H1 (cell line): Measurements from ENCODE around the gene TUBGCP4. TPM values are rescaled to one million over a fixed set of nuclear protein-coding genes. Genes with fewer than 3 reads are reported as not detected.

Experiments
- CTCF ChIA-PET: fragments of 300-600 bp; sonication (Branson Sonifier 250); formaldehyde crosslinking; loops from one replicate; lab custom pipeline; 2021; ENCODE audit not compliant: partially characterized antibody; lab: Charles Lee
- POLR2A ChIA-PET: fragments of 300-600 bp; sonication (Branson Sonifier 250); formaldehyde crosslinking; loops from one replicate; lab custom pipeline; 2021; ENCODE audit warnings: inconsistent platforms; ENCODE audit not compliant: partially characterized antibody; lab: Charles Lee
- DNase-seq, 2 experiments: peaks; one replicate each; pipeline versions ENCODE4 v3.0.0 to v3.0.0-alpha.2; 2010 to 2022; ENCODE audit warnings: low spot score in 2 of 2, low read depth in 1 of 2, mixed read lengths in 1 of 2
- FAIRE-seq: peaks from 2 replicates; lab custom pipeline; 2011; peaks lifted over from hg19 to GRCh38; lab: Jason Lieb, UNC
- H2AFZ ChIP-seq: 2 replicates; pipeline ENCODE4 v1.8.1; 2012; ENCODE audit warnings: low read length, inconsistent platforms
- H2AK5ac ChIP-seq: 2 replicates; pipeline ENCODE4 v1.6.1; 2013; ENCODE audit warnings: low read depth, low read length
- H2BK120ac ChIP-seq: replicated peaks from 2 replicates; pipeline ENCODE3; 2013; ENCODE audit warnings: low read depth, low read length, inconsistent platforms
- H2BK12ac ChIP-seq: 2 replicates; pipeline ENCODE4 v1.6.1; 2013; ENCODE audit warnings: low read depth, low read length
- H2BK15ac ChIP-seq: 2 replicates; pipeline ENCODE4 v1.6.1; 2013; ENCODE audit warnings: low read length
- H2BK20ac ChIP-seq: 2 replicates; pipeline ENCODE4 v1.6.1; 2013; ENCODE audit warnings: low read length
- H2BK5ac ChIP-seq: 2 replicates; pipeline ENCODE4 v1.6.1; 2013; ENCODE audit warnings: low read depth, low read length
- H3K14ac ChIP-seq: 2 replicates; pipeline ENCODE4 v1.6.1; 2013; ENCODE audit warnings: inconsistent platforms; ENCODE audit not compliant: insufficient read length
- H3K18ac ChIP-seq: 2 replicates; pipeline ENCODE4 v1.6.1; 2013; ENCODE audit warnings: low read length; ENCODE audit errors: extremely low read depth
- H3K23ac ChIP-seq: 2 replicates; pipeline ENCODE4 v1.6.1; 2013; ENCODE audit warnings: inconsistent platforms; ENCODE audit not compliant: insufficient read length
- H3K23me2 ChIP-seq: 2 replicates; pipeline ENCODE4 v1.6.1; 2013; ENCODE audit warnings: low read depth, low read length
- H3K27ac ChIP-seq: 2 replicates; pipeline ENCODE4 v1.6.1; 2011; ENCODE audit warnings: low read depth, low read length, inconsistent platforms
- H3K27me3 ChIP-seq, 4 experiments: replicated peaks in 1 of 4; 1 replicate in 1 of 4; 2 replicates in 3 of 4; pipeline versions ENCODE4 v1.6.1 to v1.8.1; 2011 to 2013; ENCODE audit warnings: low read length in 3 of 4, mild to moderate bottlenecking in 3 of 4, inconsistent platforms in 2 of 4, mixed read lengths in 2 of 4, moderate library complexity in 1 of 4; ENCODE audit not compliant: control insufficient read depth in 3 of 4, insufficient read depth in 3 of 4; ENCODE audit errors: extremely low read depth in 1 of 4
- H3K36me3 ChIP-seq, 4 experiments: 2 replicates each; pipeline versions ENCODE4 v1.6.1 to v1.8.1; 2011 to 2013; ENCODE audit warnings: mild to moderate bottlenecking in 4 of 4, low read length in 3 of 4, moderate library complexity in 2 of 4, control low read depth in 1 of 4, inconsistent platforms in 1 of 4; ENCODE audit not compliant: insufficient read depth in 4 of 4, control insufficient read depth in 2 of 4
- H3K4ac ChIP-seq: replicated peaks from 2 replicates; pipeline ENCODE3; 2013; ENCODE audit warnings: low read length, low read depth, mixed read lengths, inconsistent platforms; ENCODE audit not compliant: insufficient read length
- H3K4me1 ChIP-seq, 4 experiments: replicated peaks in 1 of 4; 1 replicate in 1 of 4; 2 replicates in 3 of 4; pipeline versions ENCODE4 v1.6.1 to v1.8.1; 2011 to 2013; ENCODE audit warnings: low read length in 3 of 4, inconsistent platforms in 2 of 4, mixed read lengths in 1 of 4; ENCODE audit not compliant: insufficient read depth in 4 of 4, control insufficient read depth in 3 of 4
- H3K4me2 ChIP-seq, 2 experiments: 2 replicates each; pipeline versions ENCODE4 v1.6.1 to v1.8.1; 2011 to 2013; ENCODE audit warnings: low read depth in 2 of 2, low read length in 2 of 2, control low read depth in 1 of 2, inconsistent platforms in 1 of 2, mild to moderate bottlenecking in 1 of 2; ENCODE audit not compliant: insufficient read depth in 1 of 2
- H3K4me3 ChIP-seq, 4 experiments: fragments of 200-600, 300-600 bp in 1 of 4; sonication (generic), shearing (Covaris generic), sonication (Bioruptor Twin) in 1 of 4; 2 replicates each; pipeline versions ENCODE4 v1.5.1 to v1.8.1; 2011 to 2016; ENCODE audit warnings: low read length in 4 of 4, low read depth in 3 of 4, control low read depth in 2 of 4, inconsistent platforms in 2 of 4, mild to moderate bottlenecking in 2 of 4, mixed read lengths in 1 of 4, moderate library complexity in 1 of 4; ENCODE audit not compliant: insufficient read depth in 2 of 4; ENCODE audit errors: extremely low read depth in 1 of 4
- H3K56ac ChIP-seq: replicated peaks from 2 replicates; pipeline ENCODE3; 2013; ENCODE audit warnings: low read depth, mild to moderate bottlenecking, mixed read lengths, low read length, inconsistent platforms; ENCODE audit not compliant: insufficient read length
- H3K79me1 ChIP-seq: 2 replicates; pipeline ENCODE4 v1.6.1; 2013; ENCODE audit warnings: low read depth, low read length, control low read depth
- H3K79me2 ChIP-seq, 2 experiments: 2 replicates each; pipeline versions ENCODE4 v1.6.1 to v1.8.1; 2012 to 2013; ENCODE audit warnings: low read length in 2 of 2, mild to moderate bottlenecking in 2 of 2, inconsistent platforms in 1 of 2; ENCODE audit not compliant: insufficient read depth in 2 of 2, control insufficient read depth in 1 of 2
- H3K9ac ChIP-seq, 4 experiments: replicated peaks in 1 of 4; 1 replicate in 1 of 4; 2 replicates in 3 of 4; pipeline versions ENCODE4 v1.6.1 to v1.8.1; 2011 to 2013; ENCODE audit warnings: low read depth in 3 of 4, low read length in 3 of 4, control low read depth in 2 of 4, mild to moderate bottlenecking in 2 of 4, moderate library complexity in 2 of 4, inconsistent platforms in 1 of 4; ENCODE audit errors: extremely low read depth in 1 of 4
- H3K9me3 ChIP-seq, 2 experiments: 2 replicates each; pipeline versions ENCODE4 v1.6.1 to v1.8.1; 2012 to 2013; ENCODE audit warnings: mild to moderate bottlenecking in 2 of 2, moderate library complexity in 2 of 2, control low read depth in 1 of 2, inconsistent platforms in 1 of 2, low read depth in 1 of 2, low read length in 1 of 2, mixed read lengths in 1 of 2; ENCODE audit not compliant: insufficient read depth in 2 of 2
- H4K20me1 ChIP-seq, 2 experiments: replicated peaks in 1 of 2; 2 replicates each; pipeline versions ENCODE3 to v1.8.1; 2011 to 2013; ENCODE audit warnings: inconsistent platforms in 2 of 2, low read length in 2 of 2, mild to moderate bottlenecking in 1 of 2; ENCODE audit not compliant: insufficient read depth in 2 of 2, control insufficient read depth in 1 of 2
- H4K5ac ChIP-seq: 2 replicates; pipeline ENCODE4 v1.6.1; 2013; ENCODE audit warnings: low read length, low read depth, mixed read lengths, inconsistent platforms; ENCODE audit not compliant: insufficient read length
- H4K8ac ChIP-seq: 2 replicates; pipeline ENCODE4 v1.8.0; 2013; ENCODE audit warnings: mild to moderate bottlenecking, moderate library complexity, low read length, inconsistent platforms; ENCODE audit not compliant: insufficient read depth; ENCODE audit errors: extremely low read depth
- H4K91ac ChIP-seq: replicated peaks from 2 replicates; pipeline ENCODE3; 2013; ENCODE audit warnings: low read length, mixed read lengths, inconsistent platforms; ENCODE audit not compliant: insufficient read length
- ASH2L ChIP-seq: fragments of 200-600, 300-600 bp; sonication (generic); IDR thresholded peaks from one replicate; pipeline ENCODE4 v1.7.1; 2017; ENCODE audit warnings: low read length
- CBX5 ChIP-seq: fragments of 300-800, 300-1000 bp; sonication (generic); IDR thresholded peaks from 2 replicates; pipeline ENCODE4 v1.7.1; 2016; ENCODE audit warnings: antibody characterized with exemption, low read length, low read depth
- CREB1 ChIP-seq: IDR thresholded peaks from 2 replicates; pipeline ENCODE4 v1.6.1; 2012; ENCODE audit warnings: inconsistent platforms
- EZH2 ChIP-seq: fragments of 200-600 bp; sonication (generic); IDR thresholded peaks from 2 replicates; pipeline ENCODE4 v1.7.1; 2012; ENCODE audit warnings: low read depth, mild to moderate bottlenecking, moderate library complexity, low read length, inconsistent platforms; ENCODE audit not compliant: severe bottlenecking
- HDAC2 ChIP-seq, 2 experiments: fragments of 300-600 bp in 1 of 2; sonication (generic) in 1 of 2; IDR thresholded peaks; 2 replicates each; pipeline ENCODE4 v1.6.1; 2011 to 2012; ENCODE audit warnings: low read depth in 2 of 2, low read length in 2 of 2, mild to moderate bottlenecking in 2 of 2, moderate library complexity in 2 of 2, borderline replicate concordance in 1 of 2, inconsistent platforms in 1 of 2
- JUN ChIP-seq: IDR thresholded peaks from 2 replicates; pipeline ENCODE4 v1.6.1; 2011; ENCODE audit warnings: low read depth, mild to moderate bottlenecking, improper control_type of control experiment, low read length
- JUND ChIP-seq: IDR thresholded peaks from 2 replicates; pipeline ENCODE4 v1.6.1; 2011; ENCODE audit warnings: mild to moderate bottlenecking, improper control_type of control experiment, low read length
- NRF1 ChIP-seq: IDR thresholded peaks from 2 replicates; pipeline ENCODE4 v1.6.1; 2011; ENCODE audit warnings: mild to moderate bottlenecking, low read depth, low read length, improper control_type of control experiment
- POU5F1 ChIP-seq: IDR thresholded peaks from 2 replicates; pipeline ENCODE4 v1.6.1; 2011; ENCODE audit warnings: low read depth, mild to moderate bottlenecking, low read length, moderate library complexity
- RAD21 ChIP-seq, 2 experiments: IDR thresholded peaks in 1 of 2; conservative IDR thresholded peaks in 1 of 2; 2 replicates each; pipeline ENCODE4 v1.6.1; 2011; ENCODE audit warnings: low read depth in 2 of 2, low read length in 2 of 2, improper control_type of control experiment in 1 of 2, inconsistent platforms in 1 of 2, mild to moderate bottlenecking in 1 of 2, moderate library complexity in 1 of 2
- RFX5 ChIP-seq: IDR thresholded peaks from 2 replicates; pipeline ENCODE4 v1.6.1; 2011; ENCODE audit warnings: low read depth, low read length, improper control_type of control experiment, borderline replicate concordance
- RNF2 ChIP-seq: fragments of 200-900, 300-1000 bp; sonication (generic); IDR thresholded peaks from 2 replicates; pipeline ENCODE4 v1.7.1; 2016; ENCODE audit warnings: borderline replicate concordance, low read depth, mild to moderate bottlenecking, antibody characterized with exemption, low read length; ENCODE audit not compliant: poor library complexity, severe bottlenecking; ENCODE audit errors: missing control alignments
- SIRT6 ChIP-seq: IDR thresholded peaks from one replicate; pipeline ENCODE4 v1.7.1; 2012; ENCODE audit warnings: low read length, inconsistent platforms
- SP1 ChIP-seq: IDR thresholded peaks from 2 replicates; pipeline ENCODE4 v1.6.1; 2011; ENCODE audit warnings: low read depth, low read length
- TCF12 ChIP-seq: IDR thresholded peaks from 2 replicates; pipeline ENCODE4 v1.6.1; 2011; ENCODE audit warnings: low read depth, mild to moderate bottlenecking, low read length
- WGBS, 2 experiments: shearing (Covaris generic) in 1 of 2; methylation state at CpG; one replicate each; pipeline versions ENCODE4 v1.1.6 to v1.1.7; 2013 to 2015; ENCODE audit warnings: low lambda C conversion rate in 2 of 2, mixed read lengths in 2 of 2, inconsistent platforms in 1 of 2, low coverage in 1 of 2, missing lambda C conversion rate in 1 of 2; ENCODE audit not compliant: insufficient replicate concordance in 2 of 2, insufficient coverage in 1 of 2, insufficient read length in 1 of 2; ENCODE audit errors: extremely low coverage in 1 of 2, missing lambda C conversion rate in 1 of 2; 5-methylcytosine and 5-hydroxymethylcytosine counted together
- polyA plus RNA-seq, 7 experiments: library from polyadenylated mRNA; depleted of rRNA in 3 of 7; stranded (reverse) in 5 of 7; unstranded in 2 of 7; fragments of >200 nt in 5 of 7; fragments of 200-250 nt in 2 of 7; gene quantifications; 1 replicate in 5 of 7; 2 replicates in 1 of 7; 4 replicates in 1 of 7; pipeline versions ENCODE4 v1.2.1 to v1.2.3, GENCODE V29; 2011 to 2013; ENCODE audit warnings: missing spikeins in 2 of 7, mixed read lengths in 2 of 7
- total RNA-seq: library from RNA; stranded (reverse); fragmentation: NEBNext Ultra II Directional; extraction: Animal tissue kit (Norgen Biotek cat#: 25700); gene quantifications from 2 replicates; pipeline ENCODE4 v1.2.1, GENCODE V29; 2021

Gene TUBGCP4
- total and polyA plus RNA-seq, 2 of the 8 experiments (the other 6 are each of a cell fraction or from before 2014, with no cell fraction given): 7.3 to 23.4 TPM

DNA sequence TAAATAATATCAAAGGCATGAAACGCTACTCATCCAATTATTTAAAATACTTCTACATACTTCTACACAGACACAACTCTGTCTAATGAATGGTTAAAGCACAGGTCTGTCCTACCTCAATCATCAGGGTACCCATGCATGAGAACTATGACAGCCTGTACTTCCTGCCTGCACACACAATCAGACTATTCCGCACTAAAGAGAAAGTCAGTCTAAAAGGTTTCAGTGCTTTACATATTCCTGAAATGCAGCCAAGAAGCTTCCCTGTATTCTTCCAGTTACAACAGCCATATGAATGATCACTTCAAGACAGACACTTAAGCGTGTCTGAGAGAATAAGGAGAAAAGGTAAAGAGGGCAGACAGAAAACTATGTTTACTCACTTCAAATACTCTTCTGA is 58.8 kb downstream of the TUBGCP4 start:
- Histone ChIP-seq H4K5ac (no peak overlapping the region), H4K8ac (no peak overlapping the region), H3K4me3 (no peak overlapping the region), H3K4me1 (no peaks in the 10 kb centered on the region), H3K27ac (no peak overlapping the region), H3K23ac (no peak overlapping the region), H2BK15ac (no peak overlapping the region), H2AK5ac (no peak overlapping the region), H3K4ac (no peak overlapping the region), H2AFZ (no peak overlapping the region), H3K23me2 (no peaks in the 10 kb centered on the region), H2BK120ac (no peak overlapping the region), H3K9ac (no peak overlapping the region), H2BK5ac (no peak overlapping the region), H4K20me1 (peaks cover 3% of the 10 kb centered on the region in 2 experiments), H3K14ac (no peak overlapping the region), H3K79me1 (no peaks in the 10 kb centered on the region), H3K56ac (no peak overlapping the region), H2BK12ac (no peak overlapping the region), H2BK20ac (no peak overlapping the region), H3K4me2 (no peak overlapping the region), H3K36me3 (peaks cover 10 to 76% (median 50%) of the 10 kb centered on the region in 4 experiments), H3K79me2 (no peaks in the 10 kb centered on the region), H4K91ac (no peak overlapping the region), H3K18ac (no peak overlapping the region), H3K9me3 (no peaks in the 10 kb centered on the region), H3K27me3 (no peaks in the 10 kb centered on the region)
- ChIA-PET POLR2A (no interaction called here), CTCF (no interaction called here)
- no peak for DNase-seq
- TF ChIP-seq JUND (no peak), CBX5 (no peak), POU5F1 (no peak), ASH2L (no peak), CREB1 (no peak), RNF2 (no peak), SIRT6 (no peak), JUN (no peak), RFX5 (no peak), EZH2 (no peak), HDAC2 (IDR thresholded peaks at IDR 0.05; ENCODE audit: borderline replicate concordance in 1 of 2, low read depth in 2 of 2, low read length in 2 of 2) (no peak), NRF1 (no peak), SP1 (no peak), TCF12 (no peak), RAD21 (IDR thresholded peaks at IDR 0.05 in 1 of 2, conservative IDR thresholded peaks at IDR 0.05 in 1 of 2; ENCODE audit: low read depth in 2 of 2, low read length in 2 of 2) (no peak)
- WGBS, 2 experiments: 80% methylated on average over 3 of the region's 3 CpGs; no CpG with 5 or more reads in 1 of the 2 experiments
- FAIRE-seq: no peak
